Right forelimb (tissue), 1 donor: ENCODE results near the gene AP1M2.
"Not testable (repeated sequence)": the region's sequence is repeated elsewhere in the genome, so short reads cannot be mapped to it uniquely, and the experiment has no call there.

Experiments used
- DNase-seq: peaks from one replicate; pipeline ENCODE4 v3.0.0-alpha.2; 2018

Gene AP1M2

GRCh38 chr19:10600149-10600548 lies 13.0 kb upstream of the AP1M2 start:
- no peak for DNase-seq

DNA sequence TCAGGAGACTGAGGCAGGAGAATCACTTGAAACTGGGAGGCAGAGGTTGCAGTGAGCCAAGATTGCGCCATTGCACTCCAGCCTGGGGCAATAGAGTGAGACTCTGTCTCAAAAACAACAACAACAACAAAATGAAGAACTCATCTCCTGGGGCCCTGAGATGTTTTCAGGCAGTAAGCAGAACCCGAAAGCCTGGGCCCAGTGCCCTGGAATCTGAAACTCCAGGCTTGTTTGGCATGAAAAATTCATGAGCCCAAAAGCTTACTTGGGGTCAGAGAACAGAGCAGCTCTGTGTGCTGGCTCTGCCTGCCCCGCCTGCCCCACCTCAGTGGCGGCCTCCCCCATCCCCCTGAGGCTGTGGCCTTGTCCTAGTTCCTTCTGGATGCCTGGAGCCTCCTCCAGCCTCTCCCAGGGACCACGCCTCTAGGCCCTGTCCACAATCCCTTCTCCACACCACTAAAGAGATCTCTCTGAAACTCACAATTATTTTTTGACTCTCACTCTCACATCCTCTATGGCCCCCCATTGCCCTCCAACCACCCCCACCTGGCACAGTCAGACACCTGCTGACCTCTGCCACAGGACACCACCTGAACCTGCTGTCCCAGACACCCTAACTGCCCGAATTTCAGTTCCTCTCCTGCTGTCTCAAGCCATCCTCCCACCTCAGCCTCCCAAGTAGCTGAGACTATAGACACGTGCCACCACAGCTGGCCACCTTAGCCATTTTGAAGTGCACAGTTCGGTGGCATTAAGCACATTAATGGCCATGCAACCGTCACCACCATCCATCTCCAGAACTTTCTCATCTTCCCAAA lies 6.9 kb upstream of the AP1M2 start:
- DNase-seq: no peak

- DNase-seq: no peak
Observed at GRCh38 chr19:10593148-10593547, 6.0 kb upstream of the AP1M2 start.

GRCh38 chr19:10587839-10588150 lies 683 bp upstream of the AP1M2 start:
- DNase-seq: no peak

DNA sequence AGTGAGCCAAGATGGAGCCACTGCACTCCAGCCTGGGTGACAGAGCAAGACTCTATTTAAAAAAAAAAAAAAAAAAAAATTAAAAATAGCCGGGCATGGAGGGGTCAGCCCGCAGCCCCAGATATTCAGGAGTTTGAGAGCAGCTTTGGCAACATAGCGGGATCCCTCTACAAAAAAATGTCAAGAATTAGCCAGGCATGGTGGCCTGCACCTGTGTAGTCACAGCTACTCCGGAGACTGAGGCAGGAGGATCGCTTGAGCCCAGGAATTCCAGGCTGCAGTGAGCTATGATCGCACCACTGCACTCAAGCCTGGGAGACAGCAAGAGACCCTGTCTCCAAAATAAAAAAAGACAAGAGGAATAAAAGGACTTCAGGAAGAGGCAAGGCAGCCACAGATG lies 716 bp downstream of the AP1M2 start:
- no peak for DNase-seq

GRCh38 chr19:10583036-10583776 lies 3.9 kb downstream of the AP1M2 start:
- DNase-seq: no peak

DNA sequence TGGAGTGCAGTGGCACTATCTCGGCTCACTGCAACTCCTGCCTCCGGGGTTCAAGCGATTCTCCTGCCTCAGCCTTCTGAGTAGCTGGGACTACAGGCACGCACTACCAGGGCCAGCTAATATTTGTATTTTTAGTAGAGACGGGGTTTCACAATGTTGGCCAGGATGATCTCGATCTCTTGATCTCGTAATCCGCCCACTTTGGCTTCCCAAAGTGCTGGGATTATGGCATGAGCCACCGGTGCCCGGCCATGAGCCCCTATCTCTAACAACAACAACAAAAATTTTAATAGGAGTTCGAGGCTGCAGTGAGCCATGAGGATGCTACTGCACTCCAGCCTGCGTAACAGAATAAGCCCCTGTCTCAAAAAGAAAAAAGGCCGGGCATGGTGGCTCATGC lies 5.0 kb downstream of the AP1M2 start:
- no peak for DNase-seq

DNA sequence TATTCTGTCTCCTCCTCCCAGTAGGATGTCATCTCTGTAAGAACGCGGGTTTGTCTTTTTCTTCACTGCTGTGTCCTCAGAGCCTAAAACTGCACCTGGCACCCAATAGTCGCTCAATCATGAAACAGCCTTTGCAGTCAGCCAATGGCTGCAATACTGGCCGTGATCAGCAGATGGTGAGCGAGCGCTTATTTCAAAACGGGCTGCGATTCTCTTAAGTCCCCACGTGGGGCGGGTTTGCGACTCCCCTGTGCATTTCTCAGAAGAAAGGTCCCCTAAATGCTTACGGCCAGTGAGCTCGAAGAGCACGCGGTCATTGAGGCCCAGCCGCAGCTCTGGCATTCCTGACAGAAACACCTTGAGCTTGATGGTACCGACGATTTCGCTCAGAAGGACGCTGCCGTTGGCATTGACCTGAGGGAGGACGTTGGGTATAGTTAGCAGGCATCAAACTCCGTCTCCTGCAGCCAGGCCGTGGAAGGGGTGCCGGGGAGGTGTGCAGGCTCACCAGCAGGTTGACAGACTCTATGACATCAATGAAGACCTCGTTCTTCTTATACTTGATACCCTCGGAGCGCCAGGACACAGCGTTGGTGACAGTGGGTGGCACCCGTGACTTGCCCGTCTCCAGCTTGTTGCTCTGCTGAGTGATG lies 6.0 kb downstream of the AP1M2 start:
- peak; percentile 90 for DNase-seq

DNA sequence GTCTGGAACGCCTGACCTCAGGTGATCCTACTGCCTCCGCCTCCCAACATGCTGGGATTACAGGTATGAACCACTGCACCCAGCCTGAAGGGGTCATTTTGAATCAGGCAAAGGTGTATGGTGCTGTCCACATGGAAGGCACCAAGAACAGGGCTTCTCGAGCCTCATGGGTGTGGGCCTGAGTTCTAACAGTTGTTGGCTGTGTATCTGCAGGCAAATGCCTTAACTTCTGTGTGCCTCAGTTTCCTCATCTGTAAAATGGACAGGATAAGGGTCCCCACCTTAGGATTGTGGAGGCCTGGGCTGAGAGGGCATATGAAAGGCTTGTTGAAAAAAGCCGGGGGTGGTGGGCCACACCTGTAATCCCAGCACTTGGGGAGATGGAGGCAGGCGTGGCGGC lies 9.2 kb downstream of the AP1M2 start:
- DNase-seq: no peak

- no peak for DNase-seq
Observed at GRCh38 chr19:10575011-10575716, 11.9 kb downstream of the AP1M2 start.

DNA sequence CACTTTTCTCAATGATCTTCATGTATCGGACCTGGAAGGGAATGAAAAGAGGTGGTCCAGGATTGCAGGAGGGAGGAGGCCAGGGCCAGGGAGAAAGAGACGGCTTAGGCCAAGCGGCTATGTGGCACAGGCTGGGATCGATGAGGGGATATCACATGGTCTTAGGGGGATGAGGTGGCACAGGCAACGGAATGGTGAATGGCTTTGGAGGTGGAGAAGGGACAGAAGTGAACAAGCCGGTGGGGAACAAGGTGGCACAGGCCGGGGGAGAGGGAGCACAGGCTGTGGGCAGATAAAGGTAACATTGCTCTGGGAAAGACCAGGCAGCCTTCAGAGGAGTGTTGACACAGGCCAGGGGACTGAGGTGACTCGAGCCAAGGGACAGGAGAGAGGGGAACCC lies 12.7 kb downstream of the AP1M2 start:
- DNase-seq: no peak

DNA sequence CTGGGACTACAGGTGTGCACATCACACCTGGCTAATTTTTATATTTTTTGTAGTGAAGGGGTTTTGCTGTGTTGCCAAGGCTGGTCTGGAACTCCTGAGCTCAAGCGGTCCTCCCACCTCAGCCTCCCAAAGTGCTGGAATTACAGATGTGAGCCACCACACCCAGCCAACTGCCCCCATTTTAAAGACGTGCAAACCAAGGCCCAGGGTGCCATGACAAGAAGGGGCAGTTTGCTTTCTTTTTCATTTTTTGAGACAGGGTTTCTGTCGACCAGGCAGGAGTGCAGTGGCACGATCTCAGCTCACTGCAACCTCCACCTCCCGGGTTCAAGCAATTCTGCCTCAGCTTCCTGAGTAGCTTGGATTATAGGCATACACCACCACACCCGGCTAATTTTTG lies 13.3 kb downstream of the AP1M2 start:
- not testable (repeated sequence) for DNase-seq

GRCh38 chr19:10568826-10569651 lies 18.1 kb downstream of the AP1M2 start, which contains the start of gene CDKN2D:
TSS of gene CDKN2D (minus strand) at chr19:10568979. CDS start at chr19:10568653, 326 bp downstream.
- peak; percentile 99 for DNase-seq

DNA sequence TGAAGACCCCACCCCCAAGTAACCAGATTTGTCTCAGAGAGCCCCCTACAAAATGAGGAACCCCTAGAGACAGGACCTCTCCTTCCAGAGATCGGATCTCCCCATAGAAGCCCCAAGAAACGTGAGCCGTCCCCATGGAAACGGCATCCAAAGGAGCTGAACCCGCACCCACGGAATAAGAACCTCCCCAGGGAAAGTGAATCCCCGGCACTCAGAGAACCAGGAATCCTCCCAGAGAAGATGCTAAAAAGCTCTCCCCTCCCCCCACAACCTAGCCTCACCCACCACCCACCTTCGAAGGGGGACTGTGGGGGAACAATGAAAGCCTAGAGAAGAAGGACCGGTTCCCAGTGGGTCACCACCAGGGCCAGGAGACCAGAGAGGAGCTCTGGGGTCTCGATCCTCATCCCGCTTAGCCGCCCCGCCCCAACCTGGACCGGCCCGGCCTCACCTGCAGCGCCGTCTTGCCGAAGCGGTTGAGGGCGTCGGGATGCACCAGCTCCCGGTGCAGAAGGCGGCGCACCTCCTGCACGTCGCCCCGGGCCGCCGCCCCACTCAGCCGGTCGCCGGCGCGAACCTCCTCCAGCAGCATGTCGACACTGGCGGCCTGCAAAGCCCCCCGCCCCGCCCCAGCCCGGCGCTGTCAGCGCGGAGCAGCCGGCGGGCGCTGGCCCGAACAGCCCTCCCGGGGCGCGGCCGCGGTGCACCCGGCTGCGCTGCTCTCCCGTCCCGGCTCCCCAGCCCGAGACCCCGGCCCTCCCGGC lies 18.9 kb downstream of the AP1M2 start:
- DNase-seq: no peak

DNA sequence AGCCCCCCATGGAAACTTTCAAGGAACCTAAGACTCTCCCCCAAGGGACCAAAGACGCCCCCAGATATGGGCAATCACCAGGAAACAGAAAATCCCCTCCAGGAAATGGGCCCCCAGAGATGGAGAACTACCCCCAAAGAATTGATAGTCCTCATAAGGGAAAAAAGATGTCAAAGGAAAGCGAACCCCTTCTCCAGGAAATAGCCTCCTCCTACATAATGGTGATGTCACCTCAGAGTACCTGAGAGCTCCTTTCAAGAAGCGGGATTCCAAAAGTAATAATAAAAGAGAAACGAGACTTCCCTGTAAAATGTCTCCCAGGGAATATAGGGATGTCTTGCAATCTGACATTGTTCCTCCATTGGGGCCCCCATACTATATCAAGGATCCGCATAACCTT lies 19.5 kb downstream of the AP1M2 start:
- no peak for DNase-seq

DNA sequence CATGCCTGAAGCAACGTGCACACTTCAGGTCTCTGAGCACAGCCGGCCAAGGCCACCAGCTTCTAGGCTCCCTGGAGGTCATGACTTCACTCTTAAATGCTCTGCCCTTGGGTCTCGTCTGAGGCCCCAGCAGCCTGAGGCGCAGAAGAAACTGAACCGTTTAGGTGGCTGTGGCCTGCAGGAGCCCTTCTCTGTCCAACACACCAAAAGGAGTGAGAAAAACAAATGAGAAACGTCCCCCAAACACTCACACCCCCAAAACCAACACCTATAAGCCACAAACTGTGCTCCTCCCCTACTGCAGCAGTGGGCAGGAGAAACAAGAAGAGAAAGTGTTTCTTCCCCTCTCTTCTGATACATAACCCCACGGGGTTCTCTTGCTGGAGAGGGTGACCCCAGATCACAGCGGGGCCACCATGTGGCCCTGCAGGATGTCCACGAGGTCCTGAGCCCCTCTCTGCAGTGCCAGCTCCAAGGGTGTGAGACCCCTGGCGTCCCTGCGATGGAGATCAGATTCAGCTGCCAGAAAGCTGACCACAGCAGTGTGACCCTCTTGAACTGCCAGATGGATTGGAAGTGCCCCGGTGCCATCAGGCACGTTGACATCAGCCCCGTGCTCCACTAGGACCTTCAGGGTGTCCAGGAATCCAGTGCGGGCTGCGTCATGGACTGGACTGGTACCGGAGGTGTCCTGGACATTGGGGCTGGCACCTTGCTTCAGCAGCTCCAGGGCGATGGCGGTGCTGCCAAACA lies 20.3 kb downstream of the AP1M2 start:
- no peak for DNase-seq

DNA sequence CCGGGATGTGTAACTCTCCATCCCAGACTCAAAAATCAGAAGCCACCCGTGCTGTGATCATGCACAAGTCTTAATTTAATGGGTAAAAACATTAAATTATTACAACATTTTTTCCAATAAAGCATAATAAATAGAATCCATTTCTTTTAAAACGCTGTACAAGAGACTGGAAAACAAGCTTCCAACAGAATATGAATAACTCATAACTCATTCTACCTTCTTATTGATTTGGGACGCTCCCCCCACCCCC lies 20.8 kb downstream of the AP1M2 start:
- no peak for DNase-seq

DNA sequence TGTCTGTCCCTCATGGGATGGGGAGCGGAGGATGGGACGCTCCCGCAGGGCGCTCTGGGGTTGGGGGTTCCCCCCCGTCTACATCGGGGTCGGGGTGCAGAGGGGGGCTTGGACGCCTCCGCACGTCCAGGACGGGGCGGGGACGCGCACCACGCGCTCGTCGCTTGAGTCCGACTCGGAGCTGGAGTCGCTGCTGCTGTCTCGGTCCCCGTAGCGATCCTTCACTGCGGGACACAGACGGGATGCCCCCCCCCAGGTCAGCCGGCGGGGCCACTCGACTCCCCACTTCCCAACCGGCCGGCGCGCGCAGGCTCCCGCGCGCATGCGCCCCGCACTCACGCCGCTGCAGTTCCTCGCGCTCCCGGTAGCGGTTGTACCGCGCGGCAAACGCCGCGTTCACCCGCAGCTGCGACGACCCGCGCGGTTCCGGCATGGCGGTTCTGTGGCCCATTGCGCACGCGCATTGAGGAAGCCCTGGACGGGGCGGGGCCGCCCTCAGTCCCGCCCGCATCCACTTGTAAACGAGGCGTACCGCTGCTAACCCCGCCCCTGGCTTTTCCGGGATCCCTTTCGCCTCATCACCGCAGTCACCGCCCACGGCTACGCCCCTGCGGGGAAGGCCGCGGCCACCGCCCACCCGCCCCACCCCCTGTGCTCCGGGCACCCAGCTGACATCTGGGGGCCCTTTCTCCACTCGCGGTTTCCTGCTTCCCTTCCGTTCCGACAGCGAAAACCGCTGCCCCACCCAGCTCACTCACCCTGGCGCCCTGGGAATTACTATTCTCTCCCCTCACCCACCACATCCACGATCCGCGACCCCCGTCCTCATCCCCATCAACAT lies 21.3 kb downstream of the AP1M2 start, which contains the start of gene KRI1:
TSS of gene KRI1 (minus strand) at position 444 of the 841 bp plus-strand sequence. CDS start at position 433, 11 bp downstream.
- peak; percentile 99 for DNase-seq

- DNase-seq: no peak
Observed at GRCh38 chr19:10565028-10565566, 22.0 kb downstream of the AP1M2 start.

DNA sequence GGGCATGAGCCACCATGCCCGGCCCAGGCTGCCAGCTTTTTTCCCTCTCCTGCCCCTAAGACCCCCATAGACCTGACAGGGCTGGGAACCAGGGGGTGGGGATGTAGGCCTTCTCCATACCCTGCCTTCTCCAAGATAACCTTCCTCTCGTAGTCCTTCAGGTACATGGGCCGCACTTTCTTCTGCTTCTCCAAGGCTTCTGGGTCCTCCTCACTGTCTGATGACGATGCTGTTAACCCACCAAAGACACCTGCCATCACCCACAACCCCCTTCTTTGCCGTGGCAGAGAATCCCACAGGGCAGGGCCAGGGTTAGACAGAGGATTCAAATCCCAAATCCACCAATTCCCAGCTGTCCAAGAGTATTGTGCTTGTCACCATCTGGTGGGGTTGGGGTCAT lies 24.5 kb downstream of the AP1M2 start:
- DNase-seq: no peak
